GM21526 (cell line): Measurements from ENCODE around the gene BPIFB3.

Experiments
- ATAC-seq: cut with Tn5 transposase; IDR thresholded peaks from one replicate; pipeline ENCODE4 v1.9.1; 2021; ENCODE audit warnings: moderate library complexity; ENCODE audit not compliant: unreplicated experiment, low FRiP score

The BPIFB3 gene, protein sequence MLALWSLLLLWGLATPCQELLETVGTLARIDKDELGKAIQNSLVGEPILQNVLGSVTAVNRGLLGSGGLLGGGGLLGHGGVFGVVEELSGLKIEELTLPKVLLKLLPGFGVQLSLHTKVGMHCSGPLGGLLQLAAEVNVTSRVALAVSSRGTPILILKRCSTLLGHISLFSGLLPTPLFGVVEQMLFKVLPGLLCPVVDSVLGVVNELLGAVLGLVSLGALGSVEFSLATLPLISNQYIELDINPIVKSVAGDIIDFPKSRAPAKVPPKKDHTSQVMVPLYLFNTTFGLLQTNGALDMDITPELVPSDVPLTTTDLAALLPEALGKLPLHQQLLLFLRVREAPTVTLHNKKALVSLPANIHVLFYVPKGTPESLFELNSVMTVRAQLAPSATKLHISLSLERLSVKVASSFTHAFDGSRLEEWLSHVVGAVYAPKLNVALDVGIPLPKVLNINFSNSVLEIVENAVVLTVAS

DNA sequence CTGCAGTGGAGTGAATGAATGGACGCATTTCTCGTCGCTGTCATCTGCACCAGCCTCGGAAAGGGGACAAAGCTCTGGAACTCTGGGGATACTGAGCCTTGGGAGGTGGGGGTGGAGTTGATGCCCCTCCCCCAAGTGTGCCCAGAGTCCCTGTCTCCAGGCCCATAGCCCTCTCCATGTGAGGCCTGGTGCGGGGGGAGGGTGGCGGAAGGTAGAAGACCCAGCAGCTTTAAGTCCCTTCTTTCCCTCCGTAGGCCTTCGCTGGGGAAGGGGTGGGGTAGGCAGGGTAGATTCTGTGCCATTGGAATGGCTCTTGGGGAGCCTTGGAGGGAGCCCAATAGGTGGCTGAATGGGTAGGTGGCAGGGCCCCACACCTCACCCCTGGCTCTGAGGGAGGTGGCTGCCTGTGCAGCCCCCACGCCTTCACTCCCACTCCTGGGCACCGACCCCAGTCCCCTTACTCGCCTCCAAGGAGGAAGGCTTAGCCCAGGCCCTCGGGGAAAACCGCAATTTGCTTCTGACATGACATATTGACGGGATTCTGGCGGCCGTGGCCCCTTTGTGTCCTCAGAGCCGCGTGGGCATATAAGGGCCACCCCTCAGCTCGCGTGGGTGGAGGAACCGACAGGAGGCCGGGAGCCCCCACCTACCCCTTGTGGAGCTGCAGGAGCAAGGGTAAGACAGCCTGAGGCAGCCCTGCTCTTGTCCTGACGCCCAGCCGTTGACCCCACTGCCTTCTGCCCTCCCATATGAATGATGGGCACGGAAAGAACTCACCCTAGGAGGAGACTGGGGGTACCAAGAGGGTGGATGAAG, at the start of gene BPIFB3:
BPIFB3 (plus strand) TSS at position 613 of the 816 bp plus-strand sequence. CDS start 1,533 bp downstream, outside the sequence.
- ATAC-seq = no peak

DNA sequence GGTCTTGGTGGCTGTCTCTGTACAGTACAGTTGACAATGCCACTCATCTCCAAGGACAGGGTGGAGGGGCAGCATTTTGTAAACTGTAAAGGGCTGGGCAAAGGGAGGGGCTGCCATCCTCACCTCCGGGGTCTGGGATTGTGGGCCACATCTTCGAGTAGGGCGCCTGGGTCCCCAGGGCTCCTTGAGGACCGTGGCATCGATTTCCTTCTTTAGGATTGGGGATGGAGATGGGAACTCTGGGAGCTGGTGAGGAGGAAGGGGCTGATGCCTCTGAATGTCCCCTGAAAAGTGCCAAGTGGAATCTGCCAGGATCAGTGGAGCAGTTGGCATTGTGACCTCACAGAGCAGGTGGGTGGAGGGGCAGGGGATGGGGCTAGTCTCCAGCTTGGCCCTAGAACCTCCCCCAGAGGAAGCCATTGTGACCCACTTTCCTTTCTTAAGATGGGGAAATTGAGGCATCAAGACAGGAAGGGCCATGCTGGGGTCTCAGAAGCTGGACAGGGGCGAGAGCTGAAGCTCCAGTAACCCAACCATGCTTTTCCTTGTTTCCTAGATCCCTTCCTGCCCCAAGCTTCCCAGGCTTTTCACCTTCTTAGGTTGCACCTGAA, 49.5 kb upstream of the BPIFB3 start, which contains the start of gene SUN5:
SUN5 (minus strand) TSS at position 293 of the 611 bp plus-strand sequence; CDS start at position 200, 93 bp downstream.
- ATAC-seq = no peak

DNA sequence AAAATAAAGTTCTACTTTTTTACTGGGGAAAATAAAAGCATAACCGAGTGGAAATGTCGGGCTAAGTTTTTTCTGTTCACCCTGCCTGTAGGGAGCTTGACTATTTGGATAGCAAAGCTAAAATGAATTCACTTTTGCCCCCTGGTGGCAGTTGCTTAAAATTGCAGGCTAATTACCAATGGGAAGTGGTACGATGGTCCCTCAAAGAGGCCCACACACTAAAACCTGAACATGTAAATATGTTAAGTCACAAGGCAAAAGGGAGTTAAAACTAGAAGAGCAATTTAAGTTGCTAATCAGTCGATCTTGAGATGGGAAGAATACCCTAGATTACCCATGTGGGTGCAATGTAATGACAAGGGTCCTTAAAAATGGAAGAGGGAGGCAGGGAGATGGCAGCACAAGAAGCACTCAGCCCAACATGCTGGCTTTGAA, 48.6 kb upstream of the BPIFB3 start:
- ATAC-seq = no peak

DNA sequence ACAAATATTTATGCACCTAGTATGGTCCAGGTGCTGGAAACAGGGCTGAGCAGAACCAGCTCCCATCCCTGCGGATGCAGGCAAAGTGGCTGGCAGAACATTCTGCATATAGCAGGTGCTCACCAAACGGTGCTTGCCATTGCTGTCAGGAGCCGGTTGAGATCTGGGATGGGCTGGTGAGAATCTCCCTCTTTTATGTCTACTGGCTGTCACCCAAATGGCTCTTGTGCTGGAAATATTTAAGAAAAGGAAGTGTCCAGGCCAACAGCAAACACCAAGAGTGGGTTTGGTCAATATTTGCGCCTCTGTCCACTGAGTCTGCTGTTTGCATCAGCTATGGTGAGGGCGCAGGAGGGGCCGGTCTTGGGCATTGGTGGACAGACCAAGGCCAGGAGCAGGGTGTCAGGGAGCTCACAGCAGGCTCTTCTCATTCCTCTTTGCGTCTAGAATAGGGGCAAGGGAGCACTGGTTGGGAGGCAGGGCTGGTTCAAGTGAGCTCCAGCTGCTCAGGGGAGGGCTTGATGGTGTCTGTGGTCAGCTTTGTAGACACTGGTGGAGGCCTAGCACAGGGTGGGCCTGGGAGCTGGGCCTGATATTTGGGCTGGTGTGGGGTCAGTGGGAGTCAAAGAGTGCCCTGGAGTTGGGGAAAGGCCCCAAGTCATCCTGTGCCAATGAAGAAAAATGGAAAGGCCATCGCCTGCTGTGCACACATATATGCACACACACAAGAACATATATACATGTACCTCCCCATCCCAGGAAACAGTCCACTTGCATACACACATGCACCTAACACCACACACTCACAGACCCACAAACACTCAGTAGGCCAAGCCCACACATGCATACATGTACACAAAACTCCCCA, 47.6 kb upstream of the BPIFB3 start:
- ATAC-seq = no peak

DNA sequence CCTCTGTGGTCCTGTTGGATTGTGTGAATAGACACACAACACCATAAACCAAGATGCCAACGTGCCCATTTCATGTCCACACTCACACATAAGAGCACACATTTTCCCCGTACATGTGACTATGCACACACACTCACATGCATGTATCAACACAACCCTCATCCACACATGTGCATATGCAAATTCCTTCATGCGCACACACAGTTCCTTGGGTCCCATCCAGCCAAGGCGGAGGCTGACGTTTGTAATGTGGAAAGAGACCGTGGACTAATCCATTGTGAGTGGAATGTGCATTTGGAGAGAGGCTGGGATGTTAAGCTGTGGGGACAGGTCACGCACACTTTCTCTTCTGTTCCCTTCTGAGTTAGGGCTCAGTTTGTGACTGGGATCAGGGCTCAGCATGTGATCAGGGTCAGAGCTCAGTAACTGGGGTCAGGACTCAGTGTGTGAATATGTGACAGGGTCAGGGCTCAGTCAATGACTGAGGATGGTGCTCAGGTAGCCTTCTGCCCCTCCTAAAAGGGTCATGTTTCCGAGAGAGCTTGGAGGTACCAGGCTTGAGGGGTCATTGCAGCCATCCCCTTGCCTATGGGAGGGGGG, 46.8 kb upstream of the BPIFB3 start:
- no peak for ATAC-seq

DNA sequence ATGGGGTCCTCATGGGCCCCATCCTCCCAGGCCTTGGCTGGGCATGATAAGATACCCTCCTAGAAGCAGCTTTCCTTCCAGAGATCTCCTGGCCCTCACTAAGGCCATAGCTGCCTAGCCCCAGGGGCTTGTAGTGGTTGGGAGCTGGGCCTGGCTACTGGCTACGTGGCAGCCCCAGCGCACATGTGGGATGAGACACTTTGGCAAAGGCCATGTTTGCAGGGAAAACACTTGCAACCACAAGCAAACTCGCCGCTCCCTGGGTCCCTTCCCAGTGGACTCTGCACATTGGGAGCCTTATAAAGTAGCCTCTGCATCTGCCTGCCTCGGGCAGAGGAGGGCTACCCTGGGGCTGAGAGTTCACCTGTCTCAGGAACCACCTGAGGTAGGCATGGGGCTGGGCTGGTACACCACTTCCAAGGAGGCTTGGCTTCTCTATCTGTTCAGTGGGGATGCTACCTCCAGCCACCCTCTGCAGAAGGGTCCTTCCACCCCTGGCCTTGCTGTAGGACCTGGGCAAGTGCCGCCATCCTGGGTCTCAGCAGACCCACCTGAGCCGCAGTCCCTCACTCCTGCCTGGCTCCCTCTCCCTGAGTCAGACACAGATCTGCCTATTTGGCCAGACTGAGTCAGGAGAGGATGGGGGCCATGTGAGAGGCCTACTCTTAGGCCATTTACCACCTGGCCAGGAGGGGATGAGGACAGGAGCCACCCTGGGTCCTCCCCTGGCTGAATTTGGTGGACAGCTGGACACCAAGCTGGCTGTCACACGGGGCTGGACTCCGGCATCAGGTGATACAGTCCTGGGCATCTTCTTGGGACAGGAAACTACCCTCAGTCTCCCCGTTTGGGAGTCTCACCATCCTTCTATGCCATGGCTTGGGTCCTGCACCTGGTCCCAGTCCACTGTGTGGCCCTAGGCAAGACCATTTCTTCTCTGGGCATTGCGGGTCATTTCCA, 46.0 kb upstream of the BPIFB3 start, which contains the start of gene BPIFB2:
BPIFB2 (plus strand) TSS at position 329 of the 960 bp plus-strand sequence. CDS start 871 bp downstream, outside the sequence.
- no peak for ATAC-seq

DNA sequence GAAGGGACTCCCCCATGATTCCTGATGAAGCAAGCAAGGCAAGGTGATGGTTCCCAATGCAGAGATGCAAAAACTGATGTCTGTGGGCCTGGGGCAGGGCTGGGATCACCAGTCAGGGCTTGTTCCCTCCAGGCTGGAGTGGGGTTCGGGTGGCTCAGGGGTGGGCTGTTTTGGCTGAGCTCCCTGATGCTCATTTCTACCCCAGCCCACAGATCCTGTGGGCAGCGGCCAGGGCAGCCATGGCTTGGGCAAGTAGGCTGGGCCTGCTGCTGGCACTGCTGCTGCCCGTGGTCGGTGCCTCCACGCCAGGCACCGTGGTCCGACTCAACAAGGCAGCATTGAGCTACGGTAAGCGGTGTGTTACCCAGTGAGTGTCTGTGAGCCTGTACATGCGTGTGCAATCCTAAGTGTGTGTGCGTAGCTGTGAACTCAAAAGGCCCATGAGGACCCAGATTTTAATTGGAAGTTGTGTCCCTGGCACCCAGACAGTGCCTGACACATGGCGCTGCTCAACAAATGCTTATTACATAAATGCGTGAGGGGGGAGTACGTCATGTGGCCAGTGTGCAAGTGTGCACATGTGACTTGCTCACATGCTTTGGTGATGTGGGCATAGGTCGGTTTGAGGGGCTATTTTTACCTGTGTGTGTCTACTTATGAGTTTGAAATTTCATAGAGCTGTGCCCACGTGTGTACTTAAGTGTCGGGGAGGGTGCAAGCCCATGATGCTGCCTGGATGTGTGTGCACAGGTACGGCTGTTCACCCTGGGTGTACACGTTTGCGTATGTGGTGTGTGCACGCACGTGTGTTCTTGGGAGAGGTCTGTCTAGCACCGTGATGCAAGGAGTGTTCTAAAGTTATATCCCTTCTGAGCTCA, 45.1 kb upstream of the BPIFB3 start:
- no peak for ATAC-seq

DNA sequence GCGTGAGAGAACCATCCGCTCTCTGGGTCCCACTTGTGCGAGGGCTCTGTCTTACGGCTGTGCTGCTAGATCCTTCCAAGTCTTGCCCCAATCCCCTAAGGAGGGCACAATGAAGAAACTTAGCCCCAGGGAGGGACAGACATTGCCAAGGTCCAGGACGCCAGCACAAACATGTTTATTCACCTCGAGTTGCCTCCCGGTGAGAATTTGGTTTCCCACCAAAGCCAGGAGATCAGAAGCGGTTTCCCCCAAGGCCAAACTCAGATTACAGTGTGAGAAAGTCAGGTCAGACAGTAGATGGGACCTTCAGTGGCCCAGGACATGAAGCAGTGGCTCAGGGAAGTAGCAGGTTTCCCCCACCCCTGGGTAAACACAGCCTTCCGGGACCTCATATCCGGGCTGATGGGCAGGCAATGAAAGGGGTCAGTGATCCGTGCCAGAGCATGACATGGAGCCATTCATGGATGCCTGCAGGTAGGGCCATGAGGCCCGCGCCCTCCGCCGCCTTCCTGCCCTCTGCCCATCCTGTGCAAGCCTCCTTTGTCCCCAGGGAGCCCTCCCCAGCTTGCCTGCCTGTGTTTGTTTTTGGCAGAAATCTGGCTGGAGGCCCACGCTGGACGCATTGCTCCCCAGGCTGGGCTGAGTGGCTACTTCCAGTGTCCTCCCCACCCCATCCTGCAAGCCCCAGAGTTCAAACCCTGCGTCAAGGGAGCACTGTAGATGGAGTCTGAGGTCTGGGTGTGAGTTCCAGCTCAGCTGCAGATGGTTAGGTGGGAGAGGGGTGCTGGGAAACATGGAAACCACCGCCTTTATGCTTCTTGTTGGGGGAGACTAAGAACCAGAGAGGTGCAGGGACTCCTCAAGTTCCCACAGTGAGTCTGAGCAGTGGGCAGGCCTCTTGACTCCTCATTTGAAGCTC, 44.2 kb upstream of the BPIFB3 start:
- no peak for ATAC-seq

DNA sequence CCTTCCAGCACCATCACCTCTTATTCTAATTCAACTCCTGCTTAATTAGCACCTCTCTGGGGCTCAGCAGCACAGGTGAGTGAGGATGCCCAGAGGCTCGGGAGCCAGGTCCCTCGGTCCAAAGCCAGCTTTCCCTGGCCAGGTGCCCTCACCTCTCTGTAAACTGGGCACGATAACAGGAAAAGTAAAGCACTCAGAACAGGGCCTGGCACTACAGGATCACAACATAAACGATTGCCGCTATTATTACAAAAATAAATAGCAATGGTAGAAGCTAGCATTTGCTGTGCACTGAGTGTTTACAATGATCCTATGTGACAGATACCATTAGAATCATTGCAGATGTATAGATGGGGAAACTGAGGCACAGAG, 43.6 kb upstream of the BPIFB3 start:
- no peak for ATAC-seq

DNA sequence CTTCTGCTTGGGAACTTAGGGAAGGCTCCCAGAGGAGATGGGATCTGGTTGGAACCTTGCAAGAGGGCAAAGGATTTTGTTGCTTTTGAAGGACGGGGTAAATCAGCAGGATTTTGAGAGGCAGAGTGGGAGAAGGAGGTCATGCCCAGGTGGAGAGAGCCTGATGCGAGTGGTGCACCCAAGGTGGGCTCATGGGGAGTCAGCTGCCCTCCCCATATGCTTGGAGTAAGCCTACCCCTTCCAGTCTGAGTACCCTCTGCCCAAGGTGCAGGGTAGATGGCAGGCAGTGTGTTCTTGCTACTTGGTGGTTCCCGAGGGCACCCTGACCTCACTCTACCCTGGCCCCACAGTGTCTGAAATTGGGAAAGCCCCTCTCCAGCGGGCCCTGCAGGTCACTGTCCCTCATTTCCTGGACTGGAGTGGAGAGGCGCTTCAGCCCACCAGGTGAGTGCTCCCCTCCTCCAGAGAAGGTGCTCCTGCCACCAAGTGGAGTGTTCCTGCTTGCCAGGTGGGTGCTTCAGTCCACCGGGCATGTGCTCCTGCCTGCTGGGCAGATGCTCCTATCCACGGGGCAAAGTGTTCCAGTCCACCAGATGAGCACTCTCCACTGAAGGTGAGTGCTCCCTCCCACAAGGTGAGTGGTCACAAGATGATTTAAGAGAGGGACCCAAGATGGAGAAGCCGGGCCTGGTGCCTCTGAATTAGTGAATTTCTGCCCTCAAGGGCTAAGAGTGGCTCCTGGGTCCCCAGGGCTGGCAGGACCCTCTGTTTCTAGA, 42.8 kb upstream of the BPIFB3 start:
- ATAC-seq = no peak

DNA sequence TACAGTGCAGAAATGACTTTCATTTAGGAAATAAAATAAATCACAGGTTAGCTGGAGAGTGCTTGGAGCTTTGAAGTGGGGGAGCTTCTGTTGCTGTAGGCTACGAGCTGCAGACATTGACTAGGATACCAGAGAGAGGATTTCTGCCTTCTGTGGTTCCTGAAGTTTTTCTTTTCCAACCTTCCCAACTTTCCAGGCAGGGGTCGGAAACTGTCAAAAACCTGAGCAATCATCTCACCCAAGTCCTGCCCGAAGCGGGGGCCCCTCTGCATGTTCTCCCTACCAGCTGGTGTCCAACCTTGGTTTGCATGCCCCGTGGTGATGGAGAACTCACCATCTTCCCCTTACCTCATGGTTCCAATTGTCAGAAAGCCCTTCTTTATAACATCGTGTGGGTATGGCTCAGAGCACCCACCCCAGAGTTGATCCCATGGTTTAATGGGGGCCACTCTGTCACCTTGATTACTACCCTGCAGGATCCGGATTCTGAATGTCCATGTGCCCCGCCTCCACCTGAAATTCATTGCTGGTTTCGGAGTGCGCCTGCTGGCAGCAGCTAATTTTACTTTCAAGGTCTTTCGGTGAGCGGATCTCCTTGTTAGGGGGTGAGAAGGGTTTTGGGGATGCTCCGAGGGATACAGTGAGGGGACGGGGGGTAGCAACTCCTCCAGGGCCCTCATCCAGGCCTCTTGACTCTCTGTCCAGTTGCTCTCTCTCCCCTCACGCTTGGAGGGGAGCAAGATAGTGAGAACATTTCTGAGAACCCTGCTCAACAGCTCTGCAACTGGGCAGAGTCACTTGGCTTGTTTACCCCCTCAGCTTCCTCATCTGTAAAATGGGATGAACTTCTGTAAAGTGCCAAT, 41.1 kb upstream of the BPIFB3 start:
- no peak for ATAC-seq

DNA sequence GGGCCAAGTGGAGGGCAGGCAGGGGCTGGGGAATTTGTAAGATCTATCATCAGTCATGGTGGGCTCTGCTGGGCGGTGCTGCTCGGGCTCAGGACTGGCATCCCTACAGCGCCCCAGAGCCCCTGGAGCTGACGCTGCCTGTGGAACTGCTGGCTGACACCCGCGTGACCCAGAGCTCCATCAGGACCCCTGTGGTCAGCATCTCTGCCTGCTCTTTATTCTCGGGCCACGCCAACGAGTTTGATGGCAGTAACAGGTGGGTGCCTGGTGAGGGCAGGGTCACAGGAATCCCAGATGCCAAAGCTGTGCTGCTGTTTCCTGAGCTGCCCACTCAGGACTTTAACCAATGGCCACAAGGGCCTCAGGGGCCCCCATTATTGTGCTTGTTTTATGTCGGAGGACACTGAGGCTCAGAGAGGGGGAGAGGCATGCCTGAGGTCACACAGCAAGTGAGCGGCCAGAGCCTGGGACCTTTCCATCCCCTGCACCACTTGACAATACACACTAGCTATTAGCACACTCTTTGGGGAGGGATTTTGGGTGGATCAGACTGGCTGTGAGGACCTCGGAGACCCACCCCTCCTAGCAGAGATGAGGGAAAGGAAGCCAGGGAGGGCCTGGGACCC, 39.9 kb upstream of the BPIFB3 start:
- ATAC-seq = no peak

DNA sequence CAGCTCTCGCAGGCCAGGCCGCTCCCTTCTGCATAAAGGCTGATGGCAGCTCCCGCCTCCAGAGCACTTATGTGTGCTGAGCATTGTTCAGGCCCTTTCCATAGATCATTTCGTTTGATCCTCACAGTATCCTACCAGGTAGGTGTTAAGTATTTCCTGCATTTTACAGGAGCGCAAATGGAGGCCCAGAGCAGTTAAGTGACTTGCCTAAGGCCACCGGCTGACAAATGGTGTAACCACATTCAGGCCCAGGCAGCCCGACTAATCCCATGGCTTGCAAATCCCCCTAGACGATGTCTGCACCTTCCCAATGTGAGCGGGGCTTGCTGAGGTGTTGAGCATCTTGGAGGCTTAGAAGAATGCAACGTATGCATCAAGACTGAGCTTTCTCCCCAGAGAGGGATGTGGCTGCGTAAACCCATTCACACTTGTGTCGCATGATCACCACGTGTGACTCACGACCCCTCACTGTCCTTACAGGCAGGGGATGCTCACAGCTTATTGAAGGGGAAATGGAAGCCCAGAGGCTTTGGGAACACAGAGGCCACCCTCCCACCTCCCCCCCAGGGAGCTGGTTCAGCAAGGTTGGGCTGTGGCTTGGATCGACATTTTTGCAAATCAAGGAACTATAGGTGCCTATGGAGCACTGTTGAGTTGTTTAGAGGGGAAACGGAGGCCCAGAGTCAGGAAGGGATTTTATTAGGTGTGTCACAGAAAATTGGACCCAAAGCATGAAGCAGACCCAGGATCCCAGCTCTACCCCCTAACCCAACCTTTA, 39.2 kb upstream of the BPIFB3 start:
- ATAC-seq = no peak

DNA sequence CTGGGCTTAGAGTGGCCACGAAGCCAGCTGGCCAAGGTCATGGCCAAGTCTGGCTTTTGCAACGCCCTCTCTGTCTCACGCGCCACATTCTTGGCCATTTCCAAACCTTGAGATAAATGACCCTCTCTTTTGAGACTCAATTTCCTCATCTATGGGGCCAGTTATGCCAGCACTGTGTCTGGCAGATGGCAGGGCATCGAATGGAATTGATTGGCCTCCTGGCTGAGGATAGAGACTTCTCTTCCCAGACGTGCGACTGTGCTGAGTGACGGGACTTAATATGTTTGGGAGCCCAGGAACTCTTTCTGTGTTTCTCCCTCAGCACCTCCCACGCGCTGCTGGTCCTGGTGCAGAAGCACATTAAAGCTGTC, 38.6 kb upstream of the BPIFB3 start:
- ATAC-seq = no peak
